DMS 273 (cell line): Measurements from ENCODE around the gene MYLK.
"Not testable (repeated sequence)": the region's sequence is repeated elsewhere in the genome, so short reads cannot be mapped to it uniquely, and the experiment has no call there.

Experiments
- DNase-seq: peaks from one replicate; lab custom pipeline; 2025; ENCODE audit not compliant: unreplicated experiment; lab: John Stamatoyannopoulos, UW

Gene MYLK, protein sequence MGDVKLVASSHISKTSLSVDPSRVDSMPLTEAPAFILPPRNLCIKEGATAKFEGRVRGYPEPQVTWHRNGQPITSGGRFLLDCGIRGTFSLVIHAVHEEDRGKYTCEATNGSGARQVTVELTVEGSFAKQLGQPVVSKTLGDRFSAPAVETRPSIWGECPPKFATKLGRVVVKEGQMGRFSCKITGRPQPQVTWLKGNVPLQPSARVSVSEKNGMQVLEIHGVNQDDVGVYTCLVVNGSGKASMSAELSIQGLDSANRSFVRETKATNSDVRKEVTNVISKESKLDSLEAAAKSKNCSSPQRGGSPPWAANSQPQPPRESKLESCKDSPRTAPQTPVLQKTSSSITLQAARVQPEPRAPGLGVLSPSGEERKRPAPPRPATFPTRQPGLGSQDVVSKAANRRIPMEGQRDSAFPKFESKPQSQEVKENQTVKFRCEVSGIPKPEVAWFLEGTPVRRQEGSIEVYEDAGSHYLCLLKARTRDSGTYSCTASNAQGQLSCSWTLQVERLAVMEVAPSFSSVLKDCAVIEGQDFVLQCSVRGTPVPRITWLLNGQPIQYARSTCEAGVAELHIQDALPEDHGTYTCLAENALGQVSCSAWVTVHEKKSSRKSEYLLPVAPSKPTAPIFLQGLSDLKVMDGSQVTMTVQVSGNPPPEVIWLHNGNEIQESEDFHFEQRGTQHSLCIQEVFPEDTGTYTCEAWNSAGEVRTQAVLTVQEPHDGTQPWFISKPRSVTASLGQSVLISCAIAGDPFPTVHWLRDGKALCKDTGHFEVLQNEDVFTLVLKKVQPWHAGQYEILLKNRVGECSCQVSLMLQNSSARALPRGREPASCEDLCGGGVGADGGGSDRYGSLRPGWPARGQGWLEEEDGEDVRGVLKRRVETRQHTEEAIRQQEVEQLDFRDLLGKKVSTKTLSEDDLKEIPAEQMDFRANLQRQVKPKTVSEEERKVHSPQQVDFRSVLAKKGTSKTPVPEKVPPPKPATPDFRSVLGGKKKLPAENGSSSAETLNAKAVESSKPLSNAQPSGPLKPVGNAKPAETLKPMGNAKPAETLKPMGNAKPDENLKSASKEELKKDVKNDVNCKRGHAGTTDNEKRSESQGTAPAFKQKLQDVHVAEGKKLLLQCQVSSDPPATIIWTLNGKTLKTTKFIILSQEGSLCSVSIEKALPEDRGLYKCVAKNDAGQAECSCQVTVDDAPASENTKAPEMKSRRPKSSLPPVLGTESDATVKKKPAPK (N-terminal part only)

DNA sequence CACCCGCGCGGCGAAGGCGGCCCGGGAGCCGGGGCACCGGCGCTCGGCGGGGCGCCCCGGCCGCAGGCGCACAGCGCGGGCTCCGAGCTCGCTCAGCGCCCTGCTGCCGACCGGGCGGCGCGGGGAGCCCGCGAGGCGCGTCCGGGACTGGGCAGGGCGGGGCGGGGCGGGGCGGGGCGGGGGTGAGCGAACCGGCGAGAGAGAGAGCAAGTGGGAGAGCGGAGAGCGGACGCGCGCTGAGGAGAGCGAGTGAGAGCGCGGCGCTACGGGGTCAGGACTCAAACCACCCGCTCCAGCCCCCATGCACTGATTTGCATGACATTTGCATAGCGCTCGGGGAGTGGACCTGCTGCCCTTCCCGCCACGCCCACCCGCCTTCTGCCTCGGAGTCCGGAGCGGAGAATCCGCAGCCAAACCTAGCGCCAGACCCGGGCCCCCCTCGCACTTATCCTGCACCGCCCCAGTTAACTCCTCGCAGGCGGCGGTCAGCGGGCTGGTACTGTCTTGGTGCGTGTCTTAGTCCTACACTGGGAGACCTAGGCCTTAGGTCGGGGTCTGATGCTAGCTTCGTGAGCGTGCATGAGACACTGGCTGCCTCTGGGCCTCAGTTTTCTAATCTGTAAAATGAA is at the start of gene MYLK:
MYLK (minus strand) TSS at position 130 of the 629 bp plus-strand sequence. CDS start 90,491 bp downstream, outside the sequence.
- DNase-seq = peak; percentile 97

DNA sequence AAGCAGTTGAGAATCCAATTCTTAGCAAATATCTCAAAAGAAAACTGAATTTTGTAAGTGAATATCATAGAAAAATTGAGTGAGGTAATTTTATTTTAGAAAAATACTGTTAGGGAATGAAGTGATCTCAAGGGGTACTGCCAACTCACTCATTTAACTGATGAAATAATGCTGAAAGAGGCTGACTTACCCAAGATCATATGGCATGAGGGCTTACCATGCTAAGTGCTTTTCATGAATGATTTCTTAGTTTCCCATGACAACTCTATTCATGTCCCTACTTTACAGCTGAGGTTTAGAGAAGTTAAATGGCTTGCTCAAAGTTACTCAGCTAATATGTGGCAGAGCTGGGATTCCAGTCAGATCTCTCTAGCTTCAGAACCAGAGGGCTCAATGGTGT is 46.3 kb upstream of the MYLK start:
- DNase-seq = no peak

- DNase-seq = no peak
These were observed 45.2 kb upstream of the MYLK start for GRCh38 chr3:123929325-123929724.

DNA sequence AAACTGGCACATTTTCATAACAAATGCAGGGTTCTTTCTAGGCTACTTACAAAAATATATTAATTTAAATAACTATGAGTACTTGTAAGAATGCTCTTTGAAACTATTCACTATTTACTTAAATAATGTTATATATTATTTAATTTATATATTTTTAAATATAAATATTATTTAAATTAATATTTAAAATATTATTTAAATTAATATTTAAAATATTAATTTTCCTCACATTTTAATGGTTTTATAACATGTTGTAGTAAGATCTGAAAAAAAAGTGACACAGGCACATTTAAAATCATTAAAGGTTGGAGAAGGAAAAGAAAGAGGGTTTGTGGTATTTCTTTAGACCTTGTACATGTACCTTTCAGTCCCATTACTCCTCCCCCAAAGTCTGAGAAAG is 42.3 kb upstream of the MYLK start:
- DNase-seq = no peak

- DNase-seq = no peak
These were observed 36.7 kb upstream of the MYLK start for GRCh38 chr3:123920868-123921267.

GRCh38 chr3:123920383-123920782 is 36.3 kb upstream of the MYLK start:
- no peak for DNase-seq

- no peak for DNase-seq
These were observed 35.2 kb upstream of the MYLK start for GRCh38 chr3:123919353-123919752.

DNA sequence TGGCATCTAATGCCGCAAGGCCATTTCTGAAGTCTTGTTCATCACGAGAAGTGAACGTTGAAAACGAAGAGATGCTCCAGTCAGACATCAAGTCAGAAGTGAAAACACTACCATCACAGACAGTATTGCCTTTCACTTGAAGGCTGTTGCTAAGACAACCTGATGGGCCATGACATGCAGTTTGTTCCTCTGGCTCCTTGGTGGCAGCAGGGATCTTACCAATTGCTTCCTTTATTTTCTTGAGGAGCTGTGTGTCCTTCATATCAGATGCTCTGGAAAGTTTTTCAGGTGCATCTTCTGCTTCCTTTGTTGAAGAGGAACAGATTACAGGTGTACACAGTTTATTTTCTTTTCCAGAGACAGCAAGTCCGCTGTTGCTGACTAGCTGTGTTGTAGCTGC is 30.7 kb upstream of the MYLK start:
- no peak for DNase-seq

GRCh38 chr3:123909785-123910184 is 25.7 kb upstream of the MYLK start:
- DNase-seq = no peak

- DNase-seq = peak; percentile 31
These were observed 23.6 kb upstream of the MYLK start for GRCh38 chr3:123907720-123908119.

DNA sequence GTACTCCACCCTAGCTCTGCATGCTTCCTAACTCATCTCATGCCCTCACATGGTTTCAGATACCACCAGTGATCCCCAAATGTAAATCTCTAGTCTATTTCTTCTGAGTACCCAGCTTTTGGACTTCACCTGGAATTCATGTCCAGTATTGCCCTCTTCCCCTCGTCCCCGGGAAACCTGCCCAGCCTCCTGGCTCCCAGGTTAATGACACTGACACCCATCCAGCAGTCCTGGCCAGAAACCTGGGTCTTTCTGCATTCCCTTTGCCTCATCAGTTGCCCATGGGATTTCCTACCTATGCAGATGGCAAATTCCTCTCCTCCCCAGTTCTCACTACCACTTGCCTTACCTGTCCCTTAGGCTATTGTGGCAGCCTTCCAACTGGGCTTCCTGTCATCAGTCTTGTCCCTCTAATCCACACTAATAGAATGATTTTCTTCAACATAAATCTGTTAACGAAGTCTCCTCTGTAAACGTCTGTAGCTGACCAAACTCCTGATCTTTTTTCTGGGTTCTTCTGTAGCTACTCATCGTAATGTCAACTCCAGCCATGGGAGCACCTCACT is 15.3 kb upstream of the MYLK start:
- no peak for DNase-seq

DNA sequence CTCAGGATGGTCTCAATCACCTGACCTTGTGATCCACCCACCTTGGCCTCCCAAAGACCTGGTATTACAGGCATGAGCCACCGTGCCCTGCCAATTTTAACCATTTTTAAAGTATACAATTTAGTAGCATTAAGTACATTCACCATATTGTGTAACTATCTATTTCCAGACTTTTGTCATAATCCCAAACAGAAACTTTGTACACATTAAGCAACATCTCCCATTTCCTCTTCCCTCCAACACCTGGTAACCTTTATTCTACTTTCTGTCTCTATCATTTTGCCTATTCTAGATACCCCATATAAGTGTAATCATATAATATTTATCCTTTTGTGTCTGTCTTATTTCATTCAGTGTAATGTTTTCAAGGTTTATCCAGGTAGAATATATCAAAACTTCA is 8.9 kb upstream of the MYLK start:
- DNase-seq = no peak

GRCh38 chr3:123892195-123892594 is 8.1 kb upstream of the MYLK start:
- DNase-seq = no peak

- not testable (repeated sequence) for DNase-seq
These were observed 6.9 kb upstream of the MYLK start for GRCh38 chr3:123890991-123891390.

DNA sequence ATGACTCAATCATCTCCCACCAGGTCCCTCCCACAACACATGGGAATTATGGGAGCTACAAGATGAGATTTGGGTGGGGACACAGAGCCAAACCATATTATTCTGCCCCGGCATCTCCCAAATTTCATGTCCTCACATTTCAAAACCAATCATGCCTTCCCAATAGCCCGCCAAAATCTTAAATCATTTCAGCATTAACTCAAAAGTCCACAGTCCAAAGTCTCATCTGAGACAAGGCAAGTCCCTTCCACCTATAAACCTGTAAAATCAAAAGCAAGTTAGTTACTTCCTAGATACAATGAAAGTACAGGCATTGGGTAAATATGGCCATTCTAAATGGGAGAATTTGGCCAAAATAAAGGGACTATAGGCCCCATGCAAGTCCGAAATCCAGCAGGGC is 6.0 kb upstream of the MYLK start:
- not testable (repeated sequence) for DNase-seq

DNA sequence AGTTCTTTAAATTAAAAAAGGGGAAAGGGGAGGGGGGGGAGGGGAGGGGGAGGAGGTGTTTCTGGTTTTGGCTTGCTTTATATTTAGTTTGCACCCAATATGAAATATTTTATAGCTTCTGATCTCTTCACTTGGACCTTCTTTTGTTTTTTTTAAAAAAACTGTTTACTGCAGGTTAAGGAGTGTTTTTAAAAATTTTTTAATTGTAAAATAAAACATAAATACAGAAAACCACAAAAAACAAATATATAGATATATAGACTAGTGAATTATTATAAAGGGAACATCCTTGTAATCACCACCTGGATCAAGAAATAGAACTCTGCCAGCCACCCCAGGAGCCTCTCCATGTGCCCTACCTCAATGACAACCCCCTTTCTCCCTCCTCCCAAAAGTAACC is 861 bp upstream of the MYLK start:
- DNase-seq = no peak

DNA sequence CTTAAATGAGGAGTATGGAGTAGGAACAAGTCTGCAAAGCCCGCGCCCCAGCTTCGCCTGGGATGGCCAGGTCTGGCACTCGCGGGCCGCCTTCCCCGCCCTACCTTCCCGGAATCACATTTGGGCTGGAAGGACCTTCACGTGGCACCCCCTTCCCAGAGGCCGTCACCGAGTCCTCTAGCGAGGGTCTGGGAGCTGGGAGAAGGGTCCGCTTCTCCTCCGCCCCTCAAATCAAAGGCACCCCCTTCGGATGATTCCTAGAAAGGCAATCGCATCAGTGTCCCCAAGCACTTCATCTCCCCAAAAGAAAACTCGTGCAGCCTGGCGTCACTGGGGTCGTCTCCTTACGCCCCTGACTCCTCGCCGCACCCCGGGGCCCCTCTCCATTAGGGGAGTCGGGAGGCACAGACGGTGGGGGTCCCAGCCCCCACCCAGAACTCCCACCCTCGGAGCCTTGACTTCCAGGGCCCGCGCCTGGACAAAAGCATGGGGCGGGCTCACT is 380 bp downstream of the MYLK start:
- DNase-seq = peak; percentile 39

DNA sequence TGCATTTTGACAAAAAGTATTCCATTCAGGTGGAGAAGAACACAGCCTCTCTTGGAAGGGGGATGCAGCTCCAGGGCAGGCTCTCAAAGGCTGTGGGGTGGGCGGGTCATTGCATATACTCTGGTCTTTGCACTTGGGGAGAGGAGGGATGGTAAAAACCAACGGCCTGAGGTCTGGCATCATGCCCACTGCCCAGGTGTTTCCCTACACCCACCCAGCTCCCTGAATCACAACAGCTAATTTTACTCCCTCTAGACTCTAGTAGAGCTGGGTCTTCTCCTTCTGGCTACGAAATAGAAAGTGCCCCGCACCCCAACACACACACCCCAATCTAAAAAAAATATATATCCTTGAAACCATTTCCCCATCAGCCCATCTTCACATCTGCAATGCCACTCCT is 1.0 kb downstream of the MYLK start:
- peak; percentile 37 for DNase-seq

- DNase-seq = peak; percentile 43
These were observed 2.4 kb downstream of the MYLK start for GRCh38 chr3:123881771-123882170.

GRCh38 chr3:123880998-123881561 is 3.1 kb downstream of the MYLK start:
- DNase-seq = peak; percentile 70
